OCI-LY7 (cell line): ENCODE data around the gene MXRA8. TPM values are rescaled to one million over a fixed set of nuclear protein-coding genes. Genes with fewer than 3 reads are reported as not detected.

Source experiments
- BruUV-seq: library from RNA; stranded (reverse); fragments of 400-500 nt; replicated peaks from 2 replicates; lab custom pipeline; 2021; lab: Mats Ljungman, UMichigan
- CTCF ChIA-PET: fragments of 300-600 bp; sonication (Branson Sonifier 250); formaldehyde crosslinking; loops from one replicate; lab custom pipeline; 2022; ENCODE audit warnings: antibody characterized with exemption; ENCODE audit not compliant: unreplicated experiment; lab: Charles Lee
- POLR2A ChIA-PET: fragments of 300-600 bp; sonication (Branson Sonifier 250); formaldehyde crosslinking; loops from one replicate; lab custom pipeline; 2022; ENCODE audit warnings: antibody characterized with exemption; lab: Charles Lee
- DNase-seq: peaks from one replicate; pipeline ENCODE4 v3.0.0-alpha.2; 2015; ENCODE audit warnings: low spot score
- H2AFZ ChIP-seq: fragments of 200-600 bp; sonication (generic), shearing (Covaris generic); 2 replicates; pipeline ENCODE4 v1.6.1; 2014; ENCODE audit warnings: mild to moderate bottlenecking, antibody characterized with exemption, low read length, moderate library complexity
- H3K27ac ChIP-seq: fragments of 200-600 bp; sonication (generic); 2 replicates; pipeline ENCODE4 v1.5.1; 2014; ENCODE audit warnings: mixed run types, low read depth, mild to moderate bottlenecking, moderate library complexity, low read length, inconsistent platforms; ENCODE audit not compliant: poor library complexity, severe bottlenecking
- H3K36me3 ChIP-seq: fragments of 200-600 bp; sonication (generic); 2 replicates; pipeline ENCODE4 v1.6.1; 2014; ENCODE audit warnings: mild to moderate bottlenecking, antibody characterized with exemption, low read length, moderate library complexity, mixed read lengths; ENCODE audit not compliant: insufficient read depth
- H3K4me1 ChIP-seq: fragments of 200-600 bp; sonication (generic); 2 replicates; pipeline ENCODE4 v1.5.1; 2014; ENCODE audit warnings: mild to moderate bottlenecking, low read length; ENCODE audit not compliant: insufficient read depth, poor library complexity, severe bottlenecking
- H3K4me2 ChIP-seq: fragments of 200-600 bp; sonication (generic); 2 replicates; pipeline ENCODE4 v1.6.1; 2014; ENCODE audit warnings: mild to moderate bottlenecking, low read length
- H3K4me3 ChIP-seq: fragments of 200-600 bp; sonication (generic); 2 replicates; pipeline ENCODE4 v1.5.1; 2014; ENCODE audit warnings: mild to moderate bottlenecking, low read depth, low read length; ENCODE audit not compliant: poor library complexity, severe bottlenecking
- H3K79me2 ChIP-seq: fragments of 200-600 bp; sonication (generic); 2 replicates; pipeline ENCODE4 v1.6.1; 2016; ENCODE audit warnings: low read depth, mild to moderate bottlenecking, low read length, moderate library complexity, mixed read lengths; ENCODE audit not compliant: insufficient read depth
- H3K9me2 ChIP-seq: fragments of 200-600 bp; sonication (generic); 2 replicates; pipeline ENCODE4 v1.6.1; 2016; ENCODE audit warnings: mild to moderate bottlenecking, low read length, mixed read lengths; ENCODE audit not compliant: insufficient read depth
- H3K9me3 ChIP-seq: fragments of 200-600 bp; sonication (generic); 2 replicates; pipeline ENCODE4 v1.6.1; 2014; ENCODE audit warnings: mild to moderate bottlenecking, mixed run types, low read length, mixed read lengths
- H4K20me1 ChIP-seq: fragments of 200-600 bp; sonication (generic); 2 replicates; pipeline ENCODE4 v1.6.1; 2014; ENCODE audit warnings: mild to moderate bottlenecking, antibody characterized with exemption, low read length, moderate library complexity, mixed read lengths; ENCODE audit not compliant: insufficient read depth
- CTCF ChIP-seq: fragments of 200-600 bp; sonication (generic); conservative IDR thresholded peaks from 2 replicates; pipeline ENCODE4 v1.5.1; 2014; ENCODE audit warnings: mild to moderate bottlenecking, antibody characterized with exemption, low read length, moderate library complexity, mixed read lengths
- EZH2phosphoT487 ChIP-seq: fragments of 200-600 bp; sonication (generic); IDR thresholded peaks from 2 replicates; pipeline ENCODE4 v1.6.1; 2018; ENCODE audit warnings: low read depth, borderline replicate concordance, mild to moderate bottlenecking, mixed run types, antibody characterized with exemption, low read length, moderate library complexity, mixed read lengths
- intact Hi-C: fragments of 100-400 bp; cut with micrococcal nuclease; formaldehyde crosslinking; loops from one replicate; pipeline ENCODE4 v1.10.0; 2022; ENCODE audit not compliant: unreplicated experiment
- total RNA-seq, 2 experiments: library from RNA; depleted of rRNA in 1 of 2; stranded (reverse); fragments of >200 nt in 1 of 2; shearing (Covaris generic) in 1 of 2; gene quantifications; 2 replicates each; pipeline ENCODE4 v1.2.3, GENCODE V29; 2014 to 2022

Gene MXRA8
- total RNA-seq, 2 experiments from 2014 or later: not detected

DNA sequence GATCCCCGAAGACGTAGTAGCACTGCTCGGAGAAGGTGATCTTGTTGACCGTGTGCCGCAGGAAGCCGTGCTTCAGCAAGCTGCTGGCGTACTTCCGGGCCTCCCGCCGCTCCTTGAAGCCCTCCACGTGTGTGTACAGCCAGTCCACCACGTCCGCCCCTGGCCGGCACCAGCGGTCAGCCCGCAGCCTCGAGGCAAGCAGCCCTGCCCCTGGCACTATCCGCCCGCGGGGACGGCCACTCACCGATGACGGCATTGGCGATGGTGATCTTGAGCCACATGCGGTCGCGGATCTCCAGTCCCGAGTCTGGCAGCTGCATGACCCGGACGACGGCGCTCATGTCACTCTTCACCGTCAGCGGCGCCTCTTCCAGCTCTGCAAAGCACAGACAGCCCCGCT, 20.1 kb downstream of the MXRA8 start:
- intact Hi-C loops: no loop called here
- Histone ChIP-seq H3K4me1 (no peaks in the 10 kb centered on the region), H2AFZ (no peak overlapping the region), H3K4me2 (no peak overlapping the region), H3K9me2 (no peaks in the 10 kb centered on the region), H4K20me1 (no peaks in the 10 kb centered on the region), H3K36me3 (peaks cover 10% of the 10 kb centered on the region), H3K79me2 (no peaks in the 10 kb centered on the region), H3K27ac (no peak overlapping the region), H3K4me3 (no peak overlapping the region), H3K9me3 (no peaks in the 10 kb centered on the region)
- no TSS peak for BruUV-seq
- ChIA-PET POLR2A (no interaction called here), CTCF (interaction anchor here (1.2 kb wide), 1 partner anchor 8 kb away, joined by 5 read pairs; no protein-coding TSS in a partner anchor)
- TF ChIP-seq EZH2phosphoT487 (no peak), CTCF (no peak)
- no peak for DNase-seq

DNA sequence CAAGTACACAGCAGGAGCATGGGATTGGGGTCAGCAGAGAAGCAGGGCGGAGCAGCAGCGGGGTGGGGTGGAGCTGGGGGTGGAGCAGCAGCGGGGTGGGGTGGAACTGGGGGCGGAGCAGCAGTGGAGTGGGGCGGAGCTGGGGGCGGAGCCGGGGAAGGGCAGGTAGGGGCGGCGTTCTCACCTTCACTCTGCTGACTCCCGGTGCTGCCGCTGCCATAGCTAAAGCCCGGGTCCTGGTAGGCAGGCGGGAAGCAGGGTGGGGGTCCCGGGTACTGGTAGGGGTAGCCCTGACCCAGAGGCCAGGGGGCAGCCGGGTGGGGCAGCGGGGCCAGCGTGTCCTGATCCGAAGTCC, 20.6 kb downstream of the MXRA8 start:
- peak; percentile 58 for DNase-seq
- Histone ChIP-seq H3K27ac (no peak overlapping the region), H3K4me3 (no peak overlapping the region), H2AFZ (no peak overlapping the region), H3K4me1 (no peaks in the 10 kb centered on the region), H3K79me2 (no peaks in the 10 kb centered on the region), H3K36me3 (peaks cover 10% of the 10 kb centered on the region), H4K20me1 (no peaks in the 10 kb centered on the region), H3K9me3 (no peaks in the 10 kb centered on the region), H3K4me2 (no peak overlapping the region), H3K9me2 (no peaks in the 10 kb centered on the region)
- TF ChIP-seq CTCF (no peak), EZH2phosphoT487 (no peak)
- ChIA-PET CTCF (interaction anchor here (1.2 kb wide), 1 partner anchor 8 kb away, joined by 5 read pairs; no protein-coding TSS in a partner anchor), POLR2A (no interaction called here)
- intact Hi-C loops: no loop called here
- BruUV-seq: no TSS peak

DNA sequence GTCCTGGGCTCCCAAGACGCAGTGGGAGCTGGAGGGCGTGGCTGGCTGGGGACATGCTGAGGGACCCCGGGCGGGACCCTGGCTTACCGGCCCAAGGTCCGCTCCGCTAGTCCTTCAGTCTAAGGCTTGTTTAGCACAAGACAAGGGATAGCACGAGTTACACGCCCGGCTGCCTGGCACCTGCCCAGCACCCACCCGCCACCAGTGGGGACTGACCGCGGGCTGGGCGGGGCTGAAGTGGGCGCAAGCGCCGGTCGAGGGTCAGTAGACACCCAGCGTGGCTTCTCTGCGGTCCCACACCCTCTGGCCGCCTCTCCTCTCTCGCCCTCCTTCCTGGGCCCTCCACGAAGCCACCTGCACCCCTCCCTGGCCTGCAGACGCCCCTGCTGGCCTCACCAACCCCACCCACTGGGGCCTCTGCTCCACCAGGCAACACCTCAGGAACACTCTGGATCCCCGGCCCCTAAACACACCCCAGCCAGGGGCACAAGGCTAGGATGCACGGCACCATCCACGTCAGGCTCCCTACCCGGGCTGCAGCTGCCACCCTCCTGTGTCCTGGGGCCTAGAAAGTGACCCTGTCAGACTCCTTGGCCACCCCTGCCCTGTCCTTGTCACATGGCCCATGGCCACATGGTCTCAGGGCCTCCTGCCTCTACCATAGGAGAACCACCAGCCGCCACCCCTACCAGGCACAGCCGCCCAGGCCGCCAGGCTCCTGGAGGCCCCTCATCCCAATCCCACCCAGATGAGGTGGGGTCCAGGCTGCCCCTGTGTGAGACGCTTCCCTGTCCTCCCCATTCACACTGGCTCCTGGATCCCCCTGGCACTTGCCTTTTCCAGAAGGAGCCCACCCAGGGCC, 21.2 kb downstream of the MXRA8 start:
- intact Hi-C loops: no loop called here
- Histone ChIP-seq H3K27ac (no peak overlapping the region), H4K20me1 (no peaks in the 10 kb centered on the region), H3K4me3 (no peak overlapping the region), H2AFZ (no peak overlapping the region), H3K4me2 (no peak overlapping the region), H3K9me2 (no peaks in the 10 kb centered on the region), H3K36me3 (peaks cover 10% of the 10 kb centered on the region), H3K4me1 (no peaks in the 10 kb centered on the region), H3K79me2 (no peaks in the 10 kb centered on the region), H3K9me3 (no peaks in the 10 kb centered on the region)
- ChIA-PET CTCF (no interaction called here), POLR2A (no interaction called here)
- no peak for DNase-seq
- TF ChIP-seq EZH2phosphoT487 (no peak), CTCF (no peak)
- BruUV-seq: no TSS peak
